HCT116 (cell line): ENCODE results near the gene PIK3CA. TPM values are rescaled to one million over a fixed set of nuclear protein-coding genes. Genes with fewer than 3 reads are reported as not detected.

Source experiments
- ATAC-seq: fragments of 200-7000 bp; cut with Tn5 transposase; 2 replicates; pipeline ENCODE4 v1.9.1; 2020; ENCODE audit warnings: mild to moderate bottlenecking, moderate library complexity
- BruUV-seq: library from RNA; stranded (reverse); fragments of 400-500 nt; replicated peaks from 2 replicates; lab custom pipeline; 2021; lab: Mats Ljungman, UMichigan
- CTCF ChIA-PET: fragments of 300-600 bp; sonication (Branson Sonifier 250); formaldehyde crosslinking; loops from one replicate; lab custom pipeline; 2021; ENCODE audit warnings: antibody characterized with exemption; lab: Charles Lee
- POLR2A ChIA-PET: fragments of 300-600, 350-600 bp; sonication (Branson Sonifier 250); formaldehyde crosslinking; loops from one replicate; lab custom pipeline; 2021; ENCODE audit warnings: antibody characterized with exemption; lab: Charles Lee
- RAD21 ChIA-PET, 2 experiments: fragments of 300-600 bp; sonication (Branson Sonifier 250); formaldehyde crosslinking; loops; one replicate each; lab custom pipeline; 2023; ENCODE audit warnings: low total read pairs in 2 of 2; ENCODE audit not compliant: uncharacterized antibody in 2 of 2, unreplicated experiment in 2 of 2, low non-redundant PET in 1 of 2; lab: Charles Lee
- DNase-seq: peaks from one replicate; pipeline ENCODE4 v3.0.0-alpha.2; 2010; ENCODE audit warnings: low read depth, low spot score
- H2AFZ ChIP-seq: fragments of 200-600 bp; shearing (Covaris generic), sonication (generic); 2 replicates; pipeline ENCODE4 v1.6.1; 2017; ENCODE audit warnings: low read depth, mixed run types, mixed read lengths, antibody characterized with exemption, low read length; ENCODE audit not compliant: poor library complexity, severe bottlenecking
- H3K27ac ChIP-seq: 2 replicates; pipeline ENCODE4 v1.5.1; 2012; ENCODE audit warnings: low read depth, low read length
- H3K27me3 ChIP-seq: fragments of 200-600 bp; sonication (generic); 2 replicates; pipeline ENCODE4 v1.6.1; 2016; ENCODE audit warnings: mixed run types, low read length, mixed read lengths; ENCODE audit not compliant: insufficient read depth
- H3K36me3 ChIP-seq, 2 experiments: fragments of 200-500 bp in 1 of 2; fragments of 200-600 bp in 1 of 2; sonication (Bioruptor generic) in 1 of 2; sonication (generic) in 1 of 2; 2 replicates each; pipeline versions ENCODE4 v1.5.1 to v1.6.1; 2014 to 2016; ENCODE audit warnings: low read length in 2 of 2, inconsistent platforms in 1 of 2, mixed read lengths in 1 of 2, mixed run types in 1 of 2; ENCODE audit not compliant: insufficient read depth in 2 of 2, control insufficient read depth in 1 of 2
- H3K4me1 ChIP-seq, 2 experiments: fragments of 200-600 bp in 1 of 2; sonication (generic) in 1 of 2; 2 replicates each; pipeline versions ENCODE4 v1.5.1 to v1.6.1; 2012 to 2017; ENCODE audit warnings: low read length in 2 of 2, inconsistent platforms in 1 of 2, mild to moderate bottlenecking in 1 of 2, mixed read lengths in 1 of 2, mixed run types in 1 of 2, moderate library complexity in 1 of 2; ENCODE audit not compliant: insufficient read depth in 2 of 2, control insufficient read depth in 1 of 2
- H3K4me2 ChIP-seq: fragments of 200-600 bp; sonication (generic); 2 replicates; pipeline ENCODE4 v1.6.1; 2017; ENCODE audit warnings: mixed run types, low read length, mixed read lengths
- H3K4me3 ChIP-seq, 2 experiments: fragments of 200-600 bp in 1 of 2; sonication (generic) in 1 of 2; replicated peaks in 1 of 2; 2 replicates each; pipeline ENCODE4 v1.5.1; 2011 to 2016; ENCODE audit warnings: low read length in 2 of 2, control low read depth in 1 of 2, low read depth in 1 of 2, mild to moderate bottlenecking in 1 of 2, mixed read lengths in 1 of 2, mixed run types in 1 of 2
- H3K79me2 ChIP-seq: fragments of 200-600 bp; sonication (generic); 2 replicates; pipeline ENCODE4 v1.6.1; 2017; ENCODE audit warnings: mild to moderate bottlenecking, mixed run types, low read length, moderate library complexity, mixed read lengths; ENCODE audit not compliant: insufficient read depth
- H3K9ac ChIP-seq: fragments of 200-600 bp; sonication (generic); 2 replicates; pipeline ENCODE4 v1.6.1; 2016; ENCODE audit warnings: low read length, mixed read lengths
- H3K9me2 ChIP-seq: fragments of 200-600 bp; sonication (generic), shearing (Covaris generic); 2 replicates; pipeline ENCODE4 v1.6.1; 2017; ENCODE audit warnings: mixed run types, mild to moderate bottlenecking, moderate library complexity; ENCODE audit not compliant: insufficient read depth
- H3K9me3 ChIP-seq, 2 experiments: fragments of 200-500 bp in 1 of 2; fragments of 200-600 bp in 1 of 2; sonication (Bioruptor generic) in 1 of 2; sonication (generic) in 1 of 2; 2 replicates each; pipeline ENCODE4 v1.6.1; 2014 to 2017; ENCODE audit warnings: low read length in 2 of 2, mixed read lengths in 2 of 2, inconsistent platforms in 1 of 2, low read depth in 1 of 2, mild to moderate bottlenecking in 1 of 2, mixed run types in 1 of 2, moderate library complexity in 1 of 2; ENCODE audit not compliant: control insufficient read depth in 1 of 2, insufficient read depth in 1 of 2
- H4K20me1 ChIP-seq: fragments of 200-600 bp; sonication (generic), shearing (Covaris generic); 2 replicates; pipeline ENCODE4 v1.6.1; 2017; ENCODE audit warnings: mixed run types, mild to moderate bottlenecking, moderate library complexity; ENCODE audit not compliant: insufficient read depth
- CBX3 ChIP-seq: IDR thresholded peaks from 2 replicates; pipeline ENCODE4 v1.6.1; 2012; ENCODE audit warnings: low read depth
- CEBPB ChIP-seq: IDR thresholded peaks from 2 replicates; pipeline ENCODE4 v1.6.1; 2012; ENCODE audit warnings: low read depth
- CTCF ChIP-seq, 3 experiments: fragments of 200-600 bp in 1 of 3; sonication (generic) in 1 of 3; IDR thresholded peaks in 2 of 3; conservative IDR thresholded peaks in 1 of 3; 2 replicates each; pipeline ENCODE4 v1.5.1; 2012 to 2017; ENCODE audit warnings: low read depth in 2 of 3, low read length in 2 of 3, antibody characterized with exemption in 1 of 3, borderline replicate concordance in 1 of 3, control low read depth in 1 of 3, mild to moderate bottlenecking in 1 of 3, mixed read lengths in 1 of 3, mixed run types in 1 of 3, moderate library complexity in 1 of 3; ENCODE audit not compliant: insufficient read depth in 1 of 3
- EGR1 ChIP-seq: IDR thresholded peaks from 2 replicates; pipeline ENCODE4 v1.6.1; 2012; ENCODE audit warnings: low read depth
- ELF1 ChIP-seq: IDR thresholded peaks from 2 replicates; pipeline ENCODE4 v1.6.1; 2012; ENCODE audit warnings: low read depth, borderline replicate concordance
- EZH2 ChIP-seq: fragments of 200-600 bp; sonication (generic); IDR thresholded peaks from 2 replicates; pipeline ENCODE4 v1.6.1; 2017; ENCODE audit warnings: antibody characterized with exemption, mixed run types
- EZH2phosphoT487 ChIP-seq: fragments of 200-600 bp; IDR thresholded peaks from 2 replicates; pipeline ENCODE4 v1.6.1; 2018; ENCODE audit warnings: antibody characterized with exemption, borderline replicate concordance
- FOSL1 ChIP-seq: IDR thresholded peaks from 2 replicates; pipeline ENCODE4 v1.6.1; 2012; ENCODE audit warnings: low read depth
- MAX ChIP-seq: IDR thresholded peaks from 2 replicates; pipeline ENCODE4 v1.6.1; 2012
- POLR2A ChIP-seq: IDR thresholded peaks from 2 replicates; pipeline ENCODE4 v1.7.0; 2011; ENCODE audit warnings: borderline replicate concordance; ENCODE audit not compliant: insufficient read depth, insufficient read length; ENCODE audit errors: extremely low read depth
- POLR2AphosphoS5 ChIP-seq: IDR thresholded peaks from 2 replicates; pipeline ENCODE4 v1.6.1; 2011; ENCODE audit warnings: mild to moderate bottlenecking, low read depth, low read length, moderate library complexity
- RAD21 ChIP-seq: IDR thresholded peaks from 2 replicates; pipeline ENCODE4 v1.6.1; 2012; ENCODE audit warnings: low read depth, mild to moderate bottlenecking
- REST ChIP-seq: IDR thresholded peaks from 2 replicates; pipeline ENCODE4 v1.6.1; 2012; ENCODE audit warnings: low read depth
- SP1 ChIP-seq: IDR thresholded peaks from 2 replicates; pipeline ENCODE4 v1.6.1; 2012; ENCODE audit warnings: low read depth
- SRF ChIP-seq: IDR thresholded peaks from 2 replicates; pipeline ENCODE4 v1.6.1; 2012; ENCODE audit warnings: low read depth
- TCF7L2 ChIP-seq: IDR thresholded peaks from 2 replicates; pipeline ENCODE4 v1.7.0; 2011; ENCODE audit warnings: borderline replicate concordance, inconsistent platforms; ENCODE audit not compliant: insufficient read depth, insufficient read length; ENCODE audit errors: extremely low read depth
- YY1 ChIP-seq: IDR thresholded peaks from 2 replicates; pipeline ENCODE4 v1.6.1; 2011; ENCODE audit warnings: low read length, low read depth, moderate library complexity, mild to moderate bottlenecking; ENCODE audit not compliant: insufficient replicate concordance; ENCODE audit errors: extremely low read depth
- ZBTB33 ChIP-seq: IDR thresholded peaks from 2 replicates; pipeline ENCODE4 v1.6.1; 2011; ENCODE audit warnings: mild to moderate bottlenecking, low read length, moderate library complexity; ENCODE audit not compliant: insufficient replicate concordance; ENCODE audit errors: extremely low read depth
- ZFX ChIP-seq: fragments of 450-650 bp; IDR thresholded peaks from 2 replicates; pipeline ENCODE4 v1.6.1; 2017
- ZNF274 ChIP-seq: fragments of 200-500 bp; sonication (Bioruptor generic); IDR thresholded peaks from 2 replicates; pipeline ENCODE4 v1.6.1; 2014; ENCODE audit warnings: mild to moderate bottlenecking, low read depth, low read length, inconsistent platforms
- intact Hi-C: fragments of 100-400 bp; cut with micrococcal nuclease; formaldehyde crosslinking; loops from 2 replicates; pipeline ENCODE4 v1.10.0; 2022
- total RNA-seq: library from RNA; stranded (reverse); gene quantifications from one replicate; pipeline ENCODE4 v1.2.1, GENCODE V29; 2021; ENCODE audit not compliant: unreplicated experiment

Gene PIK3CA
- total RNA-seq, 1 experiment from 2014 or later = 17.9 TPM

- Histone ChIP-seq H2AFZ (no peak overlapping the region), H3K4me2 (no peak overlapping the region), H3K9ac (no peak overlapping the region), H3K9me2 (no peaks in the 10 kb centered on the region), H3K79me2 (no peaks in the 10 kb centered on the region), H3K9me3 (no peaks in the 10 kb centered on the region), H3K36me3 (no peaks in the 10 kb centered on the region), H3K27me3 (no peaks in the 10 kb centered on the region), H3K4me1 (no peaks in the 10 kb centered on the region), H3K4me3 (no peak overlapping the region), H3K27ac (no peak overlapping the region), H4K20me1 (no peaks in the 10 kb centered on the region)
- TF ChIP-seq YY1 = no peak
- TF ChIP-seq ZFX = no peak
- no peak for TF ChIP-seq EGR1
- no peak for TF ChIP-seq REST
- TF ChIP-seq ZNF274 = no peak
- no peak for TF ChIP-seq CTCF (IDR thresholded peaks at IDR 0.05 in 2 of 3, conservative IDR thresholded peaks at IDR 0.05 in 1 of 3; ENCODE audit: borderline replicate concordance in 1 of 3, insufficient read depth in 1 of 3, low read depth in 2 of 3, low read length in 2 of 3)
- TF ChIP-seq POLR2A = no peak
- TF ChIP-seq SRF = no peak
- TF ChIP-seq EZH2phosphoT487 = no peak
- no peak for TF ChIP-seq POLR2AphosphoS5
- no peak for TF ChIP-seq ZBTB33
- no peak for TF ChIP-seq CBX3
- no peak for TF ChIP-seq ELF1
- TF ChIP-seq RAD21 = no peak
- TF ChIP-seq SP1 = no peak
- no peak for TF ChIP-seq MAX
- no peak for TF ChIP-seq EZH2
- TF ChIP-seq TCF7L2 = no peak
- no peak for TF ChIP-seq CEBPB
- TF ChIP-seq FOSL1 = no peak
- ChIA-PET POLR2A (no interaction called here), RAD21 (no interaction called here), CTCF (no interaction called here)
- DNase-seq = no peak
- intact Hi-C loops = no loop called here
- no TSS peak for BruUV-seq
- no peak for ATAC-seq
These were observed 99.3 kb downstream of the PIK3CA start for GRCh38 chr3:179247289-179248015.
